ENCODE results near the gene SQOR.

GRCh38 chr15:45630917-45631691 is 3.7 kb upstream of the SQOR start:
- TF ChIP-seq POLR2AphosphoS5 (IDR thresholded peaks at IDR 0.05; ENCODE audit: borderline replicate concordance, low read depth, low read length), result no peak
- no peak for TF ChIP-seq EZH2 (IDR thresholded peaks at IDR 0.05)

All from SK-N-MC (cell line).